Measurements from ENCODE around the gene LHPP. TPM values are rescaled to one million over a fixed set of nuclear protein-coding genes. Genes with fewer than 3 reads are reported as not detected.
"Not testable (repeated sequence)": the region's sequence is repeated elsewhere in the genome, so short reads cannot be mapped to it uniquely, and the experiment has no call there.

Gene LHPP
- total RNA-seq, 4 donors from 2014 or later = 34.2 to 76.7 (median 38.2) TPM

DNA sequence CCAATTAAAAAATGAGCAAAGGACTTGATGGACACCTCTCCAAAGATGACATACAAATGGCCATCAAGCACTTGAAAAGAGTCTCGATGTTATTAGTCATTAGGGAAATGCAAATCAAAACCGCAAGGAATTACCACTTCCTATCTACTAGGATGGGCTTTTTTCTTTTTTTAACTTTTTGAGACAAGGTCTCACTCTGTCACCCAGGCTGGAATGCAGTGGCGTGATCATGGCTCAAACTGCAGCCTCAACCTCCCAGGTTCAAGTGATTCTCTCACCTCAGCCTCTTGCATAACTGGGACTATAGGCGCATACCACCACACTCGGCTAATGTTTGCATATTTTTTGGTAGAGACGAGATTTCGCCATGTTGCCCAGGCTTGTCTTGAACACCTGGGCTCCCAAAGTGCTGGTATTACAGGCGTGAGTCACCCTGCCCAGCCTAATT, 25.4 kb upstream of the LHPP start:
- Histone ChIP-seq H3K27me3 (no peaks in the 10 kb centered on the region), H3K4me1 (peaks cover 0 to 4% (median 0%) of the 10 kb centered on the region in 4 donors), H3K27ac (no peak overlapping the region), H3K4me3 (no peak overlapping the region), H3K36me3 (no peaks in the 10 kb centered on the region), H3K9me3 (no peaks in the 10 kb centered on the region)
- DNase-seq = no peak
- no peak for TF ChIP-seq POLR2A (IDR thresholded peaks at IDR 0.05)
- TF ChIP-seq, protein P1, sequence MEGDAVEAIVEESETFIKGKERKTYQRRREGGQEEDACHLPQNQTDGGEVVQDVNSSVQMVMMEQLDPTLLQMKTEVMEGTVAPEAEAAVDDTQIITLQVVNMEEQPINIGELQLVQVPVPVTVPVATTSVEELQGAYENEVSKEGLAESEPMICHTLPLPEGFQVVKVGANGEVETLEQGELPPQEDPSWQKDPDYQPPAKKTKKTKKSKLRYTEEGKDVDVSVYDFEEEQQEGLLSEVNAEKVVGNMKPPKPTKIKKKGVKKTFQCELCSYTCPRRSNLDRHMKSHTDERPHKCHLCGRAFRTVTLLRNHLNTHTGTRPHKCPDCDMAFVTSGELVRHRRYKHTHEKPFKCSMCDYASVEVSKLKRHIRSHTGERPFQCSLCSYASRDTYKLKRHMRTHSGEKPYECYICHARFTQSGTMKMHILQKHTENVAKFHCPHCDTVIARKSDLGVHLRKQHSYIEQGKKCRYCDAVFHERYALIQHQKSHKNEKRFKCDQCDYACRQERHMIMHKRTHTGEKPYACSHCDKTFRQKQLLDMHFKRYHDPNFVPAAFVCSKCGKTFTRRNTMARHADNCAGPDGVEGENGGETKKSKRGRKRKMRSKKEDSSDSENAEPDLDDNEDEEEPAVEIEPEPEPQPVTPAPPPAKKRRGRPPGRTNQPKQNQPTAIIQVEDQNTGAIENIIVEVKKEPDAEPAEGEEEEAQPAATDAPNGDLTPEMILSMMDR (IDR thresholded peaks at IDR 0.05) = no peak

DNA sequence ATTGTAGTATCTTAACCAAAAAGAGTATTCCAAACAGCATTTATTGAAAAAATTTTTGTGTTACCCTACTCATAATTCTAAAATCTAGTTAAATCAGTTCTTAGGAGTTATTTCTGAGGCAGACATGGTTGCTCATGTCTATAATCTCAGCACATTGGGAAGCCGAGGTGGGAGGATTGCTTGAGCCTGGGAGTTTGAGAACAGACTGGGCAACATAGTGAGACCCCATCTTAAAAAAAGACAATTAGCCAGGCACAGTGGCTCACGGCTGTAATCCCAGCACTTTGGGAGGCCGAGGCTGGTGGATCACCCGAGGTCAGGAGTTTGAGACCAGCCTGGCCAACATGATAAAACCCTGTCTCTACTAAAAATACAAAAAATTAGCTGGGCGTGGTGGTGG, 19.9 kb upstream of the LHPP start:
- not testable (repeated sequence) for H3K9me3 ChIP-seq, DNase-seq, H3K27ac ChIP-seq, H3K36me3 ChIP-seq, H3K4me3 ChIP-seq, H3K4me1 ChIP-seq, H3K27me3 ChIP-seq

DNA sequence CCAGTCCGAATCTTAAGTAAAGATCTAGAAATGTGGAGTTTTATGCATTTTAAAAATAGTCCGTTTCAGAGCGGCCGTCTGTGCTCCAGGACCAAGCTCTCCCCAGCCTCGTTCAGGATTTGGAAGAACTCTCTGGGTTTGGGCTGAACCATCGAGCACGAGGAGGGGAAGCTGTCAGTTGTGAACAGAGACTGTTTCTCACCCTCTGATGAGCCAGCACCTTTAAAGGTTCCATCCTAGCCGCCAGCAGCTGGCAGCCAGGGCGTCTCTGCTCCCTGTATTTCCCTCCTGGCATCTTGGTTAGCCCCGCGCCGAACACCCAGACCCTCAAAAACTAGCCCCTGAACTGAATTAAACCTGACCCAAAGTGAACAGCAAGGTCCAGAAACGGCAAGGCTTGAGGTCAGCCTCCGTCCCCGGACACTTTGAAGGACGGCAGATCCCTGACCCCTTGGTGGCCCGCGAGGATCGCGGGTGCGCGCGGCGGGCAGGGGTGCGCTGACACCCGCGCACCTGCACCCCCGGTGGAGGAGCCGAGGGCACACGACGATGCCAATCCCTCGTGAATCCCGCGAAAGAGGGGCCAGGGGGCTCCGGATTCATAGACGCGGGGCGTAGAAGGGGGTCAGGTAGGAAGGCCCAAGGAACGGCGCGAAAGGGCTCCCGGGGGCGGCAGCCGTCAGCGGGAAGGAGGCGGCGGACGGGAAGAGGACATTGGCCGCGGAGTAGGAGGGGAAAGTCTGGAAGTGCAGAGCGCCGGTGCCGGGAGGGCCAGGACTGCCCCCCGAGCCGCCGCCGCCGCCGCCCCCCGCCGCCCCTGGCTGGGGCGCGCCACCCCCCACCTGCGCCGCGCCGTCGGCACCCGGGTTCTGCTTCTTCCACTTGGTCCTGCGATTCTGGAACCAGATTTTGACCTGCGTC, 14.5 kb upstream of the LHPP start:
- no peak overlapping the region for H3K27ac ChIP-seq
- DNase-seq = no peak
- TF ChIP-seq, protein P1 (IDR thresholded peaks at IDR 0.05) = no peak
- TF ChIP-seq POLR2A (IDR thresholded peaks at IDR 0.05) = no peak
- H3K4me1 ChIP-seq = peaks cover 0 to 33% (median 8%) of the 10 kb centered on the region in 4 donors
- H3K36me3 ChIP-seq = no peaks in the 10 kb centered on the region
- peak overlapping the region in 2 of 4 donors; percentile 50 to 54 for H3K4me3 ChIP-seq
- H3K9me3 ChIP-seq = no peaks in the 10 kb centered on the region
- peaks cover 0 to 38% of the 10 kb centered on the region in 2 donors for H3K27me3 ChIP-seq

DNA sequence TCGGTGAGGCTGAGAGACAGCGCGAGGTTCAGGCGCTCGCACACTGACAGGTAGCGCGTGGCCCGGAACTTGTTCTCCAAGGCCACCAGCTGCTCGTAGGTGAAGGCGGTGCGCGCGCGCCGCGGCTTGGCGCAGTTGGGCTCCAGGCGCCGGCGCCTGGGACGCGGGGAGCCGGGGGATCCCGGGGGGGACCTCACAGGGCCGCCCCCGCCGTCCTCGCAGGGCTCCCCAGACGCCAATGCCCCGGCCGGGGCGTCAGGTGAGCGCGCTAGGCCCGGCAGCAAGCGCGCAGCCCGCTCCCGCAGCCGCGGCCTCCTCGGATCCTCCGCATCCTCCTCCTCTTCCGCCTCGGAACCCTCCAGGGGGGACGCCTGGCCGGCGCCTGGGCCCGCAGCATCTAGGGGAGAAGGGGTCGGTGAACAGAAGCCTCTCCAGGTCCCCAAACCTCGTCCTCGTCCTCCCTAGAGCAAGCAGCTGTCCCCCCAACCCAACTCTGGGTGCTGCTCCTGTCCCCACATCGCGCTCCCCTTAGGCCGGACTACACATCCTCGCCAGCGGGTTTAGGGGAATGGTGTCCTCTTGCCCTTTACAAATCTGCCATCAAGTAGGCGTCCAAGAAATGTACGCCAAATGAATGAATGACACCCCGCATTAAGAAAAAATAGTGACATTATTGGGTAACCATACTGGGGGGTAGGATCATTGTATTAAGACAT, 13.7 kb upstream of the LHPP start:
- peaks cover 0 to 38% of the 10 kb centered on the region in 2 donors for H3K27me3 ChIP-seq
- no peak for TF ChIP-seq POLR2A (IDR thresholded peaks at IDR 0.05)
- TF ChIP-seq, protein P1 (IDR thresholded peaks at IDR 0.05) = no peak
- H3K4me3 ChIP-seq = peak overlapping the region in 3 of 4 donors; percentile 14 to 54 (median 50)
- no peaks in the 10 kb centered on the region for H3K9me3 ChIP-seq
- DNase-seq = peak in 2 of 3 donors; percentile 56 to 61
- no peaks in the 10 kb centered on the region for H3K36me3 ChIP-seq
- H3K4me1 ChIP-seq = peaks cover 0 to 33% (median 8%) of the 10 kb centered on the region in 4 donors
- no peak overlapping the region for H3K27ac ChIP-seq

DNA sequence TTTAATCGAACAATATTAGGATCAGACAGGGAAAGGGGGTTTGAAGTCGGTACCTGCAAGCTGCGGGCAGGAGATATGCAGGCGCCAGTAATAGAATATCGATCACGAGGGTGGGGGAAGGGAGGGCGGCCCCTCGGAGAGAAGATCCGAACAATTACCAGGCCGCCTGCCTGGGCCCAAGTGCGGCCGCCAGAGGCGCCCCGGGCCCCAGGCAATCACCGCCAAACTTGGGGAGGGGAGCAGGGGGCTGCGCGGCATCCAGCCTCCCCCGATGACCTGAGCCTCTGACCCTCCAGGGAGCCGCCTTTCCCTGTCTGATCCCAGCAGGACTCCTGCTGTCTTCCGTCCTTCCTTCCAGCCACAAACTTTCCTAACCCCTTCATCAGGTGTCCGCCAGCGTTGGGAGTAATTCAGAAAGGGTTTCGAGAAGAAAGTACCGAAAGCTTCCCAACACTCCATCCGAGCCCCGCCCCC, 12.9 kb upstream of the LHPP start:
- Histone ChIP-seq H3K27me3 (peaks cover 0 to 38% of the 10 kb centered on the region in 2 donors), H3K27ac (no peak overlapping the region), H3K36me3 (no peaks in the 10 kb centered on the region), H3K4me1 (peaks cover 0 to 33% (median 8%) of the 10 kb centered on the region in 4 donors), H3K4me3 (no peak overlapping the region), H3K9me3 (no peaks in the 10 kb centered on the region)
- DNase-seq = no peak
- no peak for TF ChIP-seq POLR2A (IDR thresholded peaks at IDR 0.05)

DNA sequence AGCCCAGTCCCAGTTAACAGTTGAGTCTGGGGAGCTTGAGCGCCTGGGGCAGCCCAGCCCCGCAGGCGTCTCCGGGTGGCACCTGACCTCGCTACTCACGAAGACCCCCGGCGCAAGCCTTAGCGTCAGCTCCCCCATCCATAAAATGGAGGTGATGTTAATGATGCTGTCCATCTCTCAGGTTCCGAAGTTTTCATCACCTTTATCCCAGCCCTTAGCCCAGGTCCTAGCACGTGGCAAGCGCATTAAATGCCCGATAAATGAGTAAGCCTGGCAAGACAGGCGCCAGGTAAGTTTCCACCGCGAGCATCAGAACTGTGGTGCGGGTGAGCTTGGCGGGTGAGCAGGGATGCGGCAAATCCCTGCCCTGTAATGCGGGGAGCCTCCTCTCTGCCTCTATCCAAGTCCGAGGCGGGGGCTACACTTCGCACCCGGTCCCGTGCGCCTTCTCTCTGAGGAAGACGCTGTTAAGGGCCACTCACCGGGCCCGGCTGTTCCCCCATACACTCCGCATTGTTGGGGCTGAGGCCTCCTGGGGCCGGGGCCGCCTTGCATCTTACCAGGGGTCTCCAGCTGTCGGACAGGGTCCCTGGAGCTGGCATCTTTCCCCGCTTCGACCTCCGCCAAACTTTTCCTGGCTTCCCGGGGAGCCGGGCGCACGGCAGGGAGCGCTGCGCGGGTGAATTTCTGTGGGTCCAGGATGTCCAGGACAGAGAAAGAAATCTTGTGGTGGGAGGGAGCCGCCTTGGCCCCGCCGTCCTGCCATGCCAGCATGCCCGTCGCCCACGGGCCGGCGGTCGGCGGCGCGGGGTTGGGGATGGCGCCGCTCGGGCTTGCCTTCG, 12.2 kb upstream of the LHPP start:
- Histone ChIP-seq H3K4me3 (peak overlapping the region in 3 of 4 donors; percentile 22 to 46 (median 45)), H3K9me3 (no peaks in the 10 kb centered on the region), H3K36me3 (no peaks in the 10 kb centered on the region), H3K27ac (no peak overlapping the region), H3K27me3 (peaks cover 0 to 38% of the 10 kb centered on the region in 2 donors), H3K4me1 (peaks cover 0 to 33% (median 8%) of the 10 kb centered on the region in 4 donors)
- no peak for DNase-seq
- TF ChIP-seq POLR2A (IDR thresholded peaks at IDR 0.05) = no peak
- TF ChIP-seq, protein P1 (IDR thresholded peaks at IDR 0.05) = no peak

All from Peyer's patch (tissue), 4 donors.